ENCODE measurements around the gene GLT1D1. TPM values are rescaled to one million over a fixed set of nuclear protein-coding genes. Genes with fewer than 3 reads are reported as not detected.

The GLT1D1 gene
- polyA plus RNA-seq, 3 donors, result 40.6 to 55.6 (median 53.3) TPM

DNA sequence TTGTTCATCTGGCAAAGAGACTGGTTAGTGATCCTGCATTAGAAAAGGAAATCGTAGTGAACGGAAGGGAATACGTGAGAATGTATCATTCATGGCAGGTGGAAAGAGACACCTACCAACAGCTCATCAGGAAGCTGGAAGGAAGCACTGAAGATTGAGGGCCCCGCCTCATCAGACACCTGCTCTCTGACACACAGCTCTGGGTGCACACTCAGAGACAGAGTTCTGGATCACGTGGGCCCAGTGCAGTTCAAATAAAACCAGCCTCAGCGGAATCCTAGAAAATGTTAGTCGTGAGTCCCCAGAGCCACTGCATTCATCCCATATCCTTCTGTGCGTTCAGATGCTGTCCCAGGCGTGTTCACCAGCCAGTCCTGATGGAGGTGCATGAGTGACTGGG, 129.7 kb downstream of the GLT1D1 start:
- no peak overlapping the region for H3K27ac ChIP-seq (ENCODE audit: low read depth in 1 of 2, low read length in 2 of 2)
- Mint-ChIP-seq H3K27ac (peak overlapping the region in 1 of 7 donors; percentile 20), H3K4me1 (no peaks in the 10 kb centered on the region), H3K9me3 (peaks cover 0 to 11% (median 2%) of the 10 kb centered on the region in 7 donors), H3K27me3 (ENCODE audit: low read depth in 3 of 3) (peaks cover 5 to 15% (median 9%) of the 10 kb centered on the region in 3 donors), H3K4me3 (no peak overlapping the region), H3K36me3 (peaks cover 62 to 67% of the 10 kb centered on the region in 2 donors)
- DNase-seq, result no peak
- intact Hi-C loops (cut with micrococcal nuclease), result no loop called here
- H2AFZ ChIP-seq (ENCODE audit: insufficient read depth, low read depth, low read length, poor library complexity, severe bottlenecking), result no peak overlapping the region
- 76% methylated on average over 4 of the region's 9 CpGs for WGBS (ENCODE audit: insufficient coverage)
- no peaks in the 10 kb centered on the region for H3K4me1 ChIP-seq (ENCODE audit: control insufficient read depth in 1 of 2, insufficient read depth in 2 of 2, low read length in 2 of 2)
- no peak overlapping the region for H3K9ac ChIP-seq (ENCODE audit: insufficient read depth, low read length, poor library complexity, severe bottlenecking)
- H3K4me3 ChIP-seq (replicated peaks in 1 of 3; ENCODE audit: low read depth in 2 of 3, low read length in 3 of 3), result no peak overlapping the region
- TF ChIP-seq, protein P1, sequence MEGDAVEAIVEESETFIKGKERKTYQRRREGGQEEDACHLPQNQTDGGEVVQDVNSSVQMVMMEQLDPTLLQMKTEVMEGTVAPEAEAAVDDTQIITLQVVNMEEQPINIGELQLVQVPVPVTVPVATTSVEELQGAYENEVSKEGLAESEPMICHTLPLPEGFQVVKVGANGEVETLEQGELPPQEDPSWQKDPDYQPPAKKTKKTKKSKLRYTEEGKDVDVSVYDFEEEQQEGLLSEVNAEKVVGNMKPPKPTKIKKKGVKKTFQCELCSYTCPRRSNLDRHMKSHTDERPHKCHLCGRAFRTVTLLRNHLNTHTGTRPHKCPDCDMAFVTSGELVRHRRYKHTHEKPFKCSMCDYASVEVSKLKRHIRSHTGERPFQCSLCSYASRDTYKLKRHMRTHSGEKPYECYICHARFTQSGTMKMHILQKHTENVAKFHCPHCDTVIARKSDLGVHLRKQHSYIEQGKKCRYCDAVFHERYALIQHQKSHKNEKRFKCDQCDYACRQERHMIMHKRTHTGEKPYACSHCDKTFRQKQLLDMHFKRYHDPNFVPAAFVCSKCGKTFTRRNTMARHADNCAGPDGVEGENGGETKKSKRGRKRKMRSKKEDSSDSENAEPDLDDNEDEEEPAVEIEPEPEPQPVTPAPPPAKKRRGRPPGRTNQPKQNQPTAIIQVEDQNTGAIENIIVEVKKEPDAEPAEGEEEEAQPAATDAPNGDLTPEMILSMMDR (IDR thresholded peaks at IDR 0.05), result no peak
- peaks cover 33 to 69% of the 10 kb centered on the region in 2 donors for H3K36me3 ChIP-seq (replicated peaks in 1 of 2; ENCODE audit: control insufficient read depth in 1 of 2, insufficient read depth in 2 of 2, low read length in 2 of 2)
- no peaks in the 10 kb centered on the region for H3K27me3 ChIP-seq (ENCODE audit: control insufficient read depth in 2 of 2, insufficient read depth in 2 of 2, low read length in 2 of 2)
- H4K20me1 ChIP-seq (ENCODE audit: insufficient read depth, low read length), result peaks cover 79% of the 10 kb centered on the region
- no peaks in the 10 kb centered on the region for H3K79me2 ChIP-seq (ENCODE audit: insufficient read depth, low read length)
- H3K9me3 ChIP-seq (replicated peaks in 1 of 2; ENCODE audit: control insufficient read depth in 1 of 2, insufficient read depth in 1 of 2, low read length in 2 of 2), result no peaks in the 10 kb centered on the region
- H3K4me2 ChIP-seq (replicated peaks; ENCODE audit: extremely low read depth, low read length, poor library complexity, severe bottlenecking), result no peak overlapping the region

DNA sequence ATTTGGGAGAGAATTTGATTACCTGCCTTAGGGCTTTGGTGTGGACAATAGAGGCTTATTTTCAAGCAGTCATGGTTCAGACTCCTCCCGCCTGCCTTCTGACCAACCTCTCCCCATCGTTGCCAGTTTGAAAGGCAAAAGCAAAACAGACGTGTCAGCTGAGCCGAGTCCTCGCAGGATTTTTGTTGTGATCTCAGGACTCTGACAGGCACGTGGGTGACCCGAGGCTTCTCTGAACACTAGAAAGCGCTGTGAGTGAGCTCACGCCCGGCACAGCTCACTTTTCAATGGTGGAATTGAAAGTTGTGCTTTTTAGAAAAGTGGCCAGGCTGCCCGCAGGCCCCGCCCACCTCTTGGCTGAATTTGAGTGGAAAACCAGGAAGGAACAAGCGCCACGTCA, 130.1 kb downstream of the GLT1D1 start:
- no peaks in the 10 kb centered on the region for H3K9me3 ChIP-seq (replicated peaks in 1 of 2; ENCODE audit: control insufficient read depth in 1 of 2, insufficient read depth in 1 of 2, low read length in 2 of 2)
- H3K36me3 ChIP-seq (replicated peaks in 1 of 2; ENCODE audit: control insufficient read depth in 1 of 2, insufficient read depth in 2 of 2, low read length in 2 of 2), result peaks cover 29 to 65% of the 10 kb centered on the region in 2 donors
- peaks cover 58 to 63% of the 10 kb centered on the region in 2 donors for H3K36me3 Mint-ChIP-seq
- H3K4me2 ChIP-seq (replicated peaks; ENCODE audit: extremely low read depth, low read length, poor library complexity, severe bottlenecking), result no peak overlapping the region
- H3K27me3 Mint-ChIP-seq (ENCODE audit: low read depth in 3 of 3), result peaks cover 7 to 15% (median 9%) of the 10 kb centered on the region in 3 donors
- H3K4me1 ChIP-seq (ENCODE audit: control insufficient read depth in 1 of 2, insufficient read depth in 2 of 2, low read length in 2 of 2), result no peaks in the 10 kb centered on the region
- 95% methylated on average over 7 of the region's 14 CpGs for WGBS (ENCODE audit: insufficient coverage)
- intact Hi-C loops (cut with micrococcal nuclease), result no loop called here
- H2AFZ ChIP-seq (ENCODE audit: insufficient read depth, low read depth, low read length, poor library complexity, severe bottlenecking), result no peak overlapping the region
- peak overlapping the region in 2 of 7 donors; percentile 50 to 73 for H3K27ac Mint-ChIP-seq
- no peaks in the 10 kb centered on the region for H3K27me3 ChIP-seq (ENCODE audit: control insufficient read depth in 2 of 2, insufficient read depth in 2 of 2, low read length in 2 of 2)
- TF ChIP-seq, protein P1 (IDR thresholded peaks at IDR 0.05), result no peak
- no peak for DNase-seq
- H3K4me1 Mint-ChIP-seq, result no peaks in the 10 kb centered on the region
- no peak overlapping the region for H3K4me3 Mint-ChIP-seq
- H3K4me3 ChIP-seq (replicated peaks in 1 of 3; ENCODE audit: low read depth in 2 of 3, low read length in 3 of 3), result no peak overlapping the region
- no peak overlapping the region for H3K27ac ChIP-seq (ENCODE audit: low read depth in 1 of 2, low read length in 2 of 2)
- peaks cover 0 to 7% (median 2%) of the 10 kb centered on the region in 7 donors for H3K9me3 Mint-ChIP-seq
- H3K9ac ChIP-seq (ENCODE audit: insufficient read depth, low read length, poor library complexity, severe bottlenecking), result no peak overlapping the region
- H4K20me1 ChIP-seq (ENCODE audit: insufficient read depth, low read length), result peaks cover 78% of the 10 kb centered on the region
- H3K79me2 ChIP-seq (ENCODE audit: insufficient read depth, low read length), result no peaks in the 10 kb centered on the region

Data from CD14-positive monocyte (primary cell).